HL-60 (cell line): ENCODE measurements around the gene PI4K2A.

Source experiments
- CTCF ChIP-seq: IDR thresholded peaks from one replicate; pipeline ENCODE4 v1.5.1; 2011; ENCODE audit warnings: low read length, control low read depth, inconsistent platforms; ENCODE audit not compliant: insufficient read depth
- POLR2AphosphoS5 ChIP-seq: IDR thresholded peaks from 2 replicates; pipeline ENCODE4 v1.6.1; 2012; ENCODE audit warnings: low read depth
- SPI1 ChIP-seq: IDR thresholded peaks from 2 replicates; pipeline ENCODE4 v1.6.1; 2012; ENCODE audit warnings: low read depth, mild to moderate bottlenecking, borderline replicate concordance

- TF ChIP-seq CTCF (no peak), POLR2AphosphoS5 (no peak; the same call in 1 of the 2 replicates), SPI1 (no peak; the same call in 1 of the 2 replicates)
Measured at GRCh38 chr10:97687785-97688781, 47.6 kb downstream of the PI4K2A start.
